Neural progenitor cell (in vitro differentiated cells): ENCODE data around the gene DNAI4. TPM values are rescaled to one million over a fixed set of nuclear protein-coding genes. Genes with fewer than 3 reads are reported as not detected.
A peak's percentile ranks its signal among the peaks of the same experiment; 100 is the strongest.

Experiments
- DNase-seq: peaks from one replicate; pipeline ENCODE4 v3.0.0-alpha.2; 2016; ENCODE audit warnings: low spot score
- H2AFZ ChIP-seq: fragments of 200-600 bp; sonication (generic); replicated peaks from 2 replicates; pipeline ENCODE4 v1.6.1; 2016; ENCODE audit warnings: antibody characterized with exemption
- H3F3A ChIP-seq: fragments of 200-600 bp; sonication (generic); 2 replicates; pipeline ENCODE4 v1.6.1; 2016; ENCODE audit warnings: antibody characterized with exemption, low read depth
- H3K27ac ChIP-seq: fragments of 200-600 bp; sonication (generic); 2 replicates; pipeline ENCODE4 v1.5.1; 2016; ENCODE audit warnings: mild to moderate bottlenecking
- H3K27me3 ChIP-seq: fragments of 200-600 bp; sonication (generic); 2 replicates; pipeline ENCODE4 v1.6.1; 2016; ENCODE audit warnings: mild to moderate bottlenecking, moderate library complexity
- H3K36me3 ChIP-seq: fragments of 200-600 bp; sonication (generic); 2 replicates; pipeline ENCODE4 v1.5.1; 2016
- H3K4me1 ChIP-seq: fragments of 200-600 bp; sonication (generic); 2 replicates; pipeline ENCODE4 v1.6.1; 2016; ENCODE audit warnings: mixed run types
- H3K4me2 ChIP-seq: fragments of 200-600 bp; sonication (generic); 2 replicates; pipeline ENCODE4 v1.6.1; 2016
- H3K4me3 ChIP-seq: fragments of 200-600 bp; sonication (generic); 2 replicates; pipeline ENCODE4 v1.5.1; 2016
- H3K79me2 ChIP-seq: fragments of 200-600 bp; sonication (generic); 2 replicates; pipeline ENCODE4 v1.6.1; 2016; ENCODE audit warnings: low read depth
- H3K9ac ChIP-seq: fragments of 200-600 bp; sonication (generic); 2 replicates; pipeline ENCODE4 v1.6.1; 2016
- H3K9me3 ChIP-seq: fragments of 200-600 bp; sonication (generic); 2 replicates; pipeline ENCODE4 v1.5.1; 2016; ENCODE audit warnings: low read depth
- H4K20me1 ChIP-seq: fragments of 200-600 bp; sonication (generic); 2 replicates; pipeline ENCODE4 v1.6.1; 2016; ENCODE audit warnings: low read depth
- H3K27ac Mint-ChIP-seq: 3 replicates; pipeline ENCODE4 v1.8.0; 2021; ENCODE audit warnings: mixed read lengths
- H3K27me3 Mint-ChIP-seq: 2 replicates; pipeline ENCODE4 v1.8.0; 2022; ENCODE audit warnings: low read depth, mild to moderate bottlenecking, inconsistent platforms, moderate library complexity, mixed read lengths; ENCODE audit not compliant: insufficient read depth
- H3K36me3 Mint-ChIP-seq: 3 replicates; pipeline ENCODE4 v1.8.0; 2021; ENCODE audit warnings: mixed read lengths
- H3K4me1 Mint-ChIP-seq: 3 replicates; pipeline ENCODE4 v1.8.0; 2021; ENCODE audit warnings: mixed read lengths
- H3K4me3 Mint-ChIP-seq: 3 replicates; pipeline ENCODE4 v1.8.0; 2021; ENCODE audit warnings: mild to moderate bottlenecking, moderate library complexity, mixed read lengths
- H3K9me3 Mint-ChIP-seq: 3 replicates; pipeline ENCODE4 v1.8.0; 2020; ENCODE audit warnings: mixed read lengths
- EZH2 ChIP-seq: fragments of 200-600 bp; sonication (generic); IDR thresholded peaks from 2 replicates; pipeline ENCODE4 v1.6.1; 2017; ENCODE audit warnings: antibody characterized with exemption, mild to moderate bottlenecking, moderate library complexity
- EZH2phosphoT487 ChIP-seq: fragments of 200-600 bp; sonication (generic); IDR thresholded peaks from 2 replicates; pipeline ENCODE4 v1.6.1; 2017; ENCODE audit warnings: antibody characterized with exemption
- total RNA-seq: library from RNA; depleted of rRNA; stranded (reverse); fragments of >200 nt; gene quantifications from 2 replicates; pipeline ENCODE4 v1.2.3, GENCODE V29; 2015; ENCODE audit warnings: low replicate concordance
- TF ChIP-seq, protein P1 (sequence below): fragments of 200-600 bp; sonication (generic); IDR thresholded peaks from 2 replicates; pipeline ENCODE4 v1.5.1; 2017; ENCODE audit warnings: antibody characterized with exemption, mild to moderate bottlenecking

DNAI4 gene
- total RNA-seq, 1 donor from 2014 or later: 3.2 TPM

- no peaks in the 10 kb centered on the region for H3K27me3 Mint-ChIP-seq
- peak overlapping the region; percentile 54 for H3K4me3 Mint-ChIP-seq
- Histone ChIP-seq H2AFZ (no peak overlapping the region), H3K9me3 (no peaks in the 10 kb centered on the region), H3K36me3 (peaks cover 5% of the 10 kb centered on the region), H4K20me1 (peaks cover 28% of the 10 kb centered on the region), H3K4me3 (peak overlapping the region; percentile 90), H3F3A (peaks cover 26% of the 10 kb centered on the region), H3K27me3 (no peaks in the 10 kb centered on the region), H3K4me2 (peak overlapping the region; percentile 99), H3K79me2 (peaks cover 89% of the 10 kb centered on the region), H3K9ac (no peak overlapping the region), H3K4me1 (peaks cover 22% of the 10 kb centered on the region), H3K27ac (no peak overlapping the region)
- no peak for DNase-seq
- peaks cover 9% of the 10 kb centered on the region for H3K36me3 Mint-ChIP-seq
- H3K9me3 Mint-ChIP-seq: no peaks in the 10 kb centered on the region
- H3K27ac Mint-ChIP-seq: no peak overlapping the region
- H3K4me1 Mint-ChIP-seq: peaks cover 32% of the 10 kb centered on the region
- TF ChIP-seq, protein P1, sequence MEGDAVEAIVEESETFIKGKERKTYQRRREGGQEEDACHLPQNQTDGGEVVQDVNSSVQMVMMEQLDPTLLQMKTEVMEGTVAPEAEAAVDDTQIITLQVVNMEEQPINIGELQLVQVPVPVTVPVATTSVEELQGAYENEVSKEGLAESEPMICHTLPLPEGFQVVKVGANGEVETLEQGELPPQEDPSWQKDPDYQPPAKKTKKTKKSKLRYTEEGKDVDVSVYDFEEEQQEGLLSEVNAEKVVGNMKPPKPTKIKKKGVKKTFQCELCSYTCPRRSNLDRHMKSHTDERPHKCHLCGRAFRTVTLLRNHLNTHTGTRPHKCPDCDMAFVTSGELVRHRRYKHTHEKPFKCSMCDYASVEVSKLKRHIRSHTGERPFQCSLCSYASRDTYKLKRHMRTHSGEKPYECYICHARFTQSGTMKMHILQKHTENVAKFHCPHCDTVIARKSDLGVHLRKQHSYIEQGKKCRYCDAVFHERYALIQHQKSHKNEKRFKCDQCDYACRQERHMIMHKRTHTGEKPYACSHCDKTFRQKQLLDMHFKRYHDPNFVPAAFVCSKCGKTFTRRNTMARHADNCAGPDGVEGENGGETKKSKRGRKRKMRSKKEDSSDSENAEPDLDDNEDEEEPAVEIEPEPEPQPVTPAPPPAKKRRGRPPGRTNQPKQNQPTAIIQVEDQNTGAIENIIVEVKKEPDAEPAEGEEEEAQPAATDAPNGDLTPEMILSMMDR: no peak
- no peak for TF ChIP-seq EZH2phosphoT487
- no peak for TF ChIP-seq EZH2
Measured at GRCh38 chr1:66932291-66932690, 7.6 kb upstream of the DNAI4 start.

GRCh38 chr1:66931590-66931989 lies 6.9 kb upstream of the DNAI4 start:
- Histone ChIP-seq H3K4me1 (peaks cover 27% of the 10 kb centered on the region), H3K9me3 (no peaks in the 10 kb centered on the region), H2AFZ (no peak overlapping the region), H3K4me3 (peak overlapping the region; percentile 90), H3K27ac (no peak overlapping the region), H3K9ac (peak overlapping the region; percentile 71), H4K20me1 (peaks cover 26% of the 10 kb centered on the region), H3K36me3 (peaks cover 5% of the 10 kb centered on the region), H3K27me3 (no peaks in the 10 kb centered on the region), H3K4me2 (peak overlapping the region; percentile 99), H3K79me2 (peaks cover 90% of the 10 kb centered on the region), H3F3A (peaks cover 26% of the 10 kb centered on the region)
- DNase-seq: no peak
- peak overlapping the region; percentile 94 for H3K4me3 Mint-ChIP-seq
- TF ChIP-seq EZH2phosphoT487 (no peak), EZH2 (no peak)
- TF ChIP-seq, protein P1: no peak
- peaks cover 37% of the 10 kb centered on the region for H3K4me1 Mint-ChIP-seq
- peak overlapping the region; percentile 86 for H3K27ac Mint-ChIP-seq
- H3K36me3 Mint-ChIP-seq: peaks cover 9% of the 10 kb centered on the region
- H3K9me3 Mint-ChIP-seq: no peaks in the 10 kb centered on the region
- H3K27me3 Mint-ChIP-seq: no peaks in the 10 kb centered on the region

DNA sequence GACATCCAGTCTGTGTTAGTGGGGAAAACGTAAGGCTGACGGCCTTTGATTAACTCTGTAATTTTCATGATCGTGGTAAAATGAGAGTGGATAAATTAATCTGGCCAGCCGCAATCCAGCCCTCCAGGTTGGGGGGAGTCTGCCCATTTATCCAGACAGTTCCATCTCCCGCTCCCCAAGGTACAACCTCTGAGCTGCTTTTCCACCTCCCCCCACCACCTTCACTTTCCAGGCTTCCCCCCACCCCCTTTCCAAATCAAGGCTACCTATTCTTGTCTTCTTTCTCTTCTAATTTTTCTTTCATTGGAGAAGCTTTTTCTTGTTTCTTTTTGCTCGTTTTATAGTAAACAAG lies 6.1 kb upstream of the DNAI4 start:
- DNase-seq: no peak
- peaks cover 43% of the 10 kb centered on the region for H3K4me1 Mint-ChIP-seq
- no peaks in the 10 kb centered on the region for H3K9me3 ChIP-seq
- H3K27me3 ChIP-seq: no peaks in the 10 kb centered on the region
- H3K4me3 Mint-ChIP-seq: peak overlapping the region; percentile 94
- peak overlapping the region; percentile 65 for H3K27ac Mint-ChIP-seq
- peak overlapping the region; percentile 90 for H3K4me3 ChIP-seq
- H3K27me3 Mint-ChIP-seq: no peaks in the 10 kb centered on the region
- H2AFZ ChIP-seq: peak overlapping the region; percentile 40
- peak overlapping the region; percentile 74 for H3K27ac ChIP-seq
- H3K4me2 ChIP-seq: peak overlapping the region; percentile 99
- H3K9me3 Mint-ChIP-seq: no peaks in the 10 kb centered on the region
- peaks cover 7% of the 10 kb centered on the region for H3K36me3 Mint-ChIP-seq
- H3K79me2 ChIP-seq: peaks cover 90% of the 10 kb centered on the region
- peak overlapping the region; percentile 71 for H3K9ac ChIP-seq
- H3K36me3 ChIP-seq: peaks cover 5% of the 10 kb centered on the region
- no peak for TF ChIP-seq EZH2phosphoT487
- H4K20me1 ChIP-seq: peaks cover 26% of the 10 kb centered on the region
- H3F3A ChIP-seq: peaks cover 34% of the 10 kb centered on the region
- H3K4me1 ChIP-seq: peaks cover 32% of the 10 kb centered on the region

- H3K27me3 ChIP-seq: no peaks in the 10 kb centered on the region
- peaks cover 32% of the 10 kb centered on the region for H3K4me1 ChIP-seq
- peaks cover 43% of the 10 kb centered on the region for H3K4me1 Mint-ChIP-seq
- peak overlapping the region; percentile 71 for H3K9ac ChIP-seq
- peaks cover 2% of the 10 kb centered on the region for H3K36me3 Mint-ChIP-seq
- peaks cover 84% of the 10 kb centered on the region for H3K79me2 ChIP-seq
- no peaks in the 10 kb centered on the region for H3K27me3 Mint-ChIP-seq
- peak overlapping the region; percentile 40 for H2AFZ ChIP-seq
- peaks cover 25% of the 10 kb centered on the region for H4K20me1 ChIP-seq
- H3F3A ChIP-seq: peaks cover 40% of the 10 kb centered on the region
- peak overlapping the region; percentile 94 for H3K4me3 Mint-ChIP-seq
- H3K9me3 ChIP-seq: no peaks in the 10 kb centered on the region
- peak; percentile 97 for DNase-seq
- H3K27ac Mint-ChIP-seq: no peak overlapping the region
- TF ChIP-seq EZH2phosphoT487 (peak; percentile 16), EZH2 (no peak)
- TF ChIP-seq, protein P1: peak; percentile 38
- H3K36me3 ChIP-seq: peaks cover 1% of the 10 kb centered on the region
- no peaks in the 10 kb centered on the region for H3K9me3 Mint-ChIP-seq
- H3K4me2 ChIP-seq: peak overlapping the region; percentile 99
- peak overlapping the region; percentile 74 for H3K27ac ChIP-seq
- peak overlapping the region; percentile 90 for H3K4me3 ChIP-seq
Measured at GRCh38 chr1:66929999-66930822, 5.6 kb upstream of the DNAI4 start.
